SK-N-SH treated with all-trans-retinoic acid at 6 μM for 48 hours (cell line): ENCODE data around the gene TSPAN14.

Source experiments
- ESRRG ChIP-seq: fragments of 250-450 bp; sonication (Bioruptor Pico); IDR thresholded peaks from 2 replicates; pipeline ENCODE4 v1.6.1; 2021; ENCODE audit warnings: mild to moderate bottlenecking
- GLIS3 ChIP-seq: fragments of 250-450 bp; sonication (Bioruptor Pico); IDR thresholded peaks from 2 replicates; pipeline ENCODE4 v1.5.0; 2020; ENCODE audit warnings: mild to moderate bottlenecking, moderate library complexity
- OSR1 ChIP-seq: fragments of 250-450 bp; sonication (Bioruptor Pico); IDR thresholded peaks from 2 replicates; pipeline ENCODE4 v1.8.0; 2022; ENCODE audit warnings: moderate library complexity, mild to moderate bottlenecking, inconsistent platforms
- PPARA ChIP-seq: fragments of 250-450 bp; sonication (Bioruptor Pico); IDR thresholded peaks from 2 replicates; pipeline ENCODE4 v1.5.0; 2020; ENCODE audit warnings: mild to moderate bottlenecking, borderline replicate concordance
- SNAI2 ChIP-seq: fragments of 250-450 bp; sonication (Bioruptor Pico); IDR thresholded peaks from 2 replicates; pipeline ENCODE4 v1.5.0; 2020; ENCODE audit warnings: mild to moderate bottlenecking, moderate library complexity
- ZFP30 ChIP-seq: fragments of 450-650 bp; formaldehyde crosslinking; IDR thresholded peaks from 2 replicates; pipeline ENCODE4 v1.5.0; 2022; ENCODE audit warnings: mild to moderate bottlenecking, moderate library complexity
- ZNF70 ChIP-seq: fragments of 450-650 bp; formaldehyde crosslinking; IDR thresholded peaks from 2 replicates; pipeline ENCODE4 v1.5.0; 2020; ENCODE audit warnings: mild to moderate bottlenecking, moderate library complexity
- TF ChIP-seq, protein P1 (sequence below): fragments of 250-450 bp; sonication (Bioruptor Pico); IDR thresholded peaks from 2 replicates; pipeline ENCODE4 v1.8.0; 2020; ENCODE audit warnings: mild to moderate bottlenecking, moderate library complexity, borderline replicate concordance

DNA sequence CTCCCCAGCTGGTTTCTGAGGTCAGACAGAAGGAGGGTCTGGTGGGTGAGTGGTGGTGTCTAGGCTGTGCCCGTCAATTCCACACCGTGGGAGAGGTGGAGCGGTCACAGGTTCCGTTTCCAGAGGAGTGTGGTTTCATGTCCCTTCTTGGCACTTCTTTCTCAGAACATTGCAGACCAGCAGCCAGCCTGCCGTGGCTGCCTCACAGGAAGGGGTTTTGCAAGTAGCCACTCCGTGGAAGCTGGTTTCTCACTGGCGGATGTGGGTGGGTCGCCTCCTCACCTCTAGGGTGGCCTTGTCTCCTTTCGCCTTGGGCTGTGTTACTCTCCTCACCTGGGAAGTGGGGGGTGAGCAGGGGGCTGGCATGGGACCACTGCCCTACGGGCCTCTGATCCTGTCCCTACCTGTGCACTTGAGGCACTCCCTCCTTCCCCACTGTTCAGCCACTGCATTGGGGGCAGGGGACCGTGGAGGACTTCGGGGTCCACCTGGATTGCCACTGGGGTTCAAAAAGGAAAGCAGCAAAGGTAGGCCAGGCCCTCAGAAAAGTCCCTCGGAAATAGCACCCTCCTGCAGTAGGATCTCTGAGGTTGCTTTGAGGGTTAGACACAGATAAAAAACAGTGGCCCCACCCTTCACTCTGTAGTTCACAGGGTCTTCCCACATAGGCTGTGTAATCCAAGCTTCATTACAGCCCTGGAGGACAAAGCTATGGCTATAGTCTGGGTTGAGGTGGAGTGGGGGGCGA is 33.9 kb downstream of the TSPAN14 start:
- TF ChIP-seq ZFP30 (CRISPR knock-in tag): no peak
- no peak for TF ChIP-seq PPARA (CRISPR knock-in tag)
- TF ChIP-seq, protein P1, sequence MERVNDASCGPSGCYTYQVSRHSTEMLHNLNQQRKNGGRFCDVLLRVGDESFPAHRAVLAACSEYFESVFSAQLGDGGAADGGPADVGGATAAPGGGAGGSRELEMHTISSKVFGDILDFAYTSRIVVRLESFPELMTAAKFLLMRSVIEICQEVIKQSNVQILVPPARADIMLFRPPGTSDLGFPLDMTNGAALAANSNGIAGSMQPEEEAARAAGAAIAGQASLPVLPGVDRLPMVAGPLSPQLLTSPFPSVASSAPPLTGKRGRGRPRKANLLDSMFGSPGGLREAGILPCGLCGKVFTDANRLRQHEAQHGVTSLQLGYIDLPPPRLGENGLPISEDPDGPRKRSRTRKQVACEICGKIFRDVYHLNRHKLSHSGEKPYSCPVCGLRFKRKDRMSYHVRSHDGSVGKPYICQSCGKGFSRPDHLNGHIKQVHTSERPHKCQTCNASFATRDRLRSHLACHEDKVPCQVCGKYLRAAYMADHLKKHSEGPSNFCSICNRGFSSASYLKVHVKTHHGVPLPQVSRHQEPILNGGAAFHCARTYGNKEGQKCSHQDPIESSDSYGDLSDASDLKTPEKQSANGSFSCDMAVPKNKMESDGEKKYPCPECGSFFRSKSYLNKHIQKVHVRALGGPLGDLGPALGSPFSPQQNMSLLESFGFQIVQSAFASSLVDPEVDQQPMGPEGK (CRISPR knock-in tag): no peak
- TF ChIP-seq OSR1: no peak
- TF ChIP-seq GLIS3 (CRISPR knock-in tag): no peak
- TF ChIP-seq ESRRG (CRISPR knock-in tag): no peak
- TF ChIP-seq ZNF70: no peak
- no peak for TF ChIP-seq SNAI2
